ENCODE data around the gene BTBD9.

DNA sequence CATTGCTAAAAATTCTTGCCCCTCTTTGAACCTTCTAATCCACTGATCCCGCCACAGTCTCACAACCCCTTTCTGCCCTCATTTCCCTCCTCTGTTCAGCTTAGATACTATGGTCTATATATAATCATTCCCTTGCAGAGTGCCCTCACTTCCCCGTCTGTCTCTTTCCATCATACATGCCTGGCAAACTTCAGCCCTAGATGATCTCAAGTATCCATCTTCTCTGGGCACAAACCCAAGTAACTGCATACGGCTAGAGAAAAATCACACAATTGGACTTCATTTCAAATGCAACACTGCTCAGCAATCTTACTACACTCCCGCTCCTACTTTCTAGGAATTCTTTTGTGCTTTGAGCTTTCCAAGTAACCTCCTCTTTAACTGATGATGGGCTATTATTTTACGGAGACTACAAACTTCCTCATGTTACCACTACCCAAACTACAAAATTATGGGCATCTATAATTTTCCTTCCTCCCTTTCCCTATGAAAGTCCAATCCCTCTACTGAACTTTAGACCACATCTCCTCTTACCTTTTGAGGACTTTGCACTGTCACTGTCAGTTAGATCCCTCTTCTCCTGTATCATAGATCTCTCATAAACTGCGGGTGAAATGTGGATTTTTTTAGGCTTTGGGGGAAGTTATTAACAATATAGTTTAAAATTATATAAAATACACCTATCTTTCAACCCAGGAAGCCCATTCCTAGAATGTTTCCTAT lies 135.6 kb downstream of the BTBD9 start:
- TF ChIP-seq POLR2A (IDR thresholded peaks at IDR 0.05; ENCODE audit: low read length) (no peak), GATA1 (IDR thresholded peaks at IDR 0.05; ENCODE audit: low read depth, low read length) (no peak)

Measured in erythroblast (primary cell).